B cell (primary cell): ENCODE results near the gene SELENOP. TPM values are rescaled to one million over a fixed set of nuclear protein-coding genes. Genes with fewer than 3 reads are reported as not detected.

Source experiments
- ATAC-seq: fragments of 200-7000 bp; cut with Tn5 transposase; one replicate; pipeline ENCODE4 v1.10.0; 2021; ENCODE audit warnings: low read depth, mild to moderate bottlenecking, moderate number of reproducible peaks, moderate library complexity
- CTCF ChIA-PET: fragments of 350-600 bp; sonication (Branson Sonifier 250); formaldehyde crosslinking; loops from one replicate; lab custom pipeline; 2021; ENCODE audit warnings: antibody characterized with exemption, inconsistent platforms; lab: Charles Lee
- POLR2A ChIA-PET: fragments of 350-600 bp; sonication (Branson Sonifier 250); formaldehyde crosslinking; loops from one replicate; lab custom pipeline; 2021; ENCODE audit warnings: antibody characterized with exemption; lab: Charles Lee
- DNase-seq: peaks from one replicate; pipeline ENCODE4 v3.0.0; 2013
- H2AFZ ChIP-seq: 2 replicates; pipeline ENCODE4 v1.6.1; 2012; ENCODE audit warnings: mild to moderate bottlenecking, low read depth, low read length; ENCODE audit not compliant: insufficient read depth, poor library complexity, severe bottlenecking
- H3K27ac ChIP-seq, 2 donors: 1 replicate in 1 of 2; 2 replicates in 1 of 2; pipeline ENCODE4 v1.5.1; 2012 to 2013; ENCODE audit warnings: low read length in 2 of 2, mild to moderate bottlenecking in 2 of 2, moderate library complexity in 1 of 2
- H3K27me3 ChIP-seq, 4 experiments: fragments of 200-600 bp in 1 of 4; sonication (generic) in 1 of 4; replicated peaks in 1 of 4; 1 replicate in 2 of 4; 2 replicates in 2 of 4; pipeline versions ENCODE4 v1.6.1 to v1.7.0; 2013 to 2016; ENCODE audit warnings: low read length in 3 of 4, mild to moderate bottlenecking in 2 of 4, mixed read lengths in 1 of 4, moderate library complexity in 1 of 4; ENCODE audit not compliant: insufficient read depth in 4 of 4, control insufficient read depth in 3 of 4; ENCODE audit errors: control extremely low read depth in 1 of 4
- H3K36me3 ChIP-seq, 2 experiments: replicated peaks in 1 of 2; 1 replicate in 1 of 2; 2 replicates in 1 of 2; pipeline versions ENCODE4 v1.6.1 to v1.7.1; 2013; ENCODE audit warnings: low read length in 1 of 2; ENCODE audit not compliant: insufficient read depth in 2 of 2, control insufficient read depth in 1 of 2; ENCODE audit errors: control extremely low read depth in 1 of 2, extremely low read depth in 1 of 2
- H3K4me1 ChIP-seq, 2 donors: fragments of 200-600 bp in 1 of 2; sonication (generic) in 1 of 2; 1 replicate in 1 of 2; 2 replicates in 1 of 2; pipeline versions ENCODE4 v1.5.1 to v1.6.1; 2013 to 2017; ENCODE audit warnings: low read length in 2 of 2; ENCODE audit not compliant: control insufficient read depth in 2 of 2, insufficient read depth in 2 of 2
- H3K4me2 ChIP-seq: replicated peaks from 2 replicates; pipeline ENCODE3; 2012; ENCODE audit warnings: mild to moderate bottlenecking, low read depth, low read length; ENCODE audit not compliant: poor library complexity, severe bottlenecking
- H3K4me3 ChIP-seq, 5 experiments: fragments of 200-600 bp in 1 of 5; sonication (generic) in 1 of 5; 1 replicate in 3 of 5; 2 replicates in 2 of 5; pipeline versions ENCODE4 v1.5.1 to v1.7.0; 2011 to 2016; ENCODE audit warnings: low read length in 4 of 5, mild to moderate bottlenecking in 4 of 5, low read depth in 2 of 5, control low read depth in 1 of 5, moderate library complexity in 1 of 5; ENCODE audit not compliant: insufficient read depth in 1 of 5; ENCODE audit errors: control extremely low read depth in 1 of 5, extremely low read depth in 1 of 5
- H3K79me2 ChIP-seq: fragments of 200-600 bp; sonication (generic); one replicate; pipeline ENCODE4 v1.6.0; 2016; ENCODE audit warnings: low read length; ENCODE audit not compliant: control insufficient read depth, insufficient read depth
- H3K9ac ChIP-seq: fragments of 200-600 bp; sonication (generic); 2 replicates; pipeline ENCODE4 v1.6.1; 2017; ENCODE audit warnings: mild to moderate bottlenecking, low read length, moderate library complexity
- H3K9me3 ChIP-seq, 3 donors: one replicate each; pipeline versions ENCODE4 v1.6.1 to v1.7.1; 2013; ENCODE audit warnings: low read length in 2 of 3; ENCODE audit not compliant: control insufficient read depth in 2 of 3, insufficient read depth in 1 of 3; ENCODE audit errors: control extremely low read depth in 1 of 3
- H4K20me1 ChIP-seq: 2 replicates; pipeline ENCODE4 v1.6.0; 2012; ENCODE audit warnings: mild to moderate bottlenecking, low read length; ENCODE audit not compliant: insufficient read depth, control insufficient read depth, poor library complexity, severe bottlenecking
- H3K27ac Mint-ChIP-seq: one replicate; pipeline ENCODE4 v1.8.0; 2021; ENCODE audit warnings: mixed read lengths
- H3K27me3 Mint-ChIP-seq: one replicate; pipeline ENCODE4 v1.8.0; 2021; ENCODE audit warnings: mixed read lengths
- H3K4me1 Mint-ChIP-seq: one replicate; pipeline ENCODE4 v1.8.0; 2021; ENCODE audit warnings: mixed read lengths
- H3K4me3 Mint-ChIP-seq: one replicate; pipeline ENCODE4 v1.8.0; 2021; ENCODE audit warnings: mixed read lengths
- H3K9me3 Mint-ChIP-seq: one replicate; pipeline ENCODE4 v1.8.0; 2022; ENCODE audit warnings: mixed read lengths; ENCODE audit not compliant: insufficient read depth
- EZH2 ChIP-seq: IDR thresholded peaks from 2 replicates; pipeline ENCODE4 v1.6.1; 2012; ENCODE audit warnings: borderline replicate concordance, low read depth, mild to moderate bottlenecking, moderate library complexity, low read length; ENCODE audit not compliant: insufficient read depth, poor library complexity, severe bottlenecking
- WGBS: methylation state at CpG from one replicate; pipeline ENCODE4 v1.1.5; 2013; ENCODE audit warnings: missing lambda C conversion rate; ENCODE audit not compliant: insufficient coverage; 5-methylcytosine and 5-hydroxymethylcytosine counted together
- intact Hi-C: fragments of 100-400 bp; cut with micrococcal nuclease; formaldehyde crosslinking; loops from one replicate; pipeline ENCODE4 v1.10.0; 2022
- polyA plus RNA-seq: library from polyadenylated mRNA; depleted of rRNA; stranded (reverse); fragments of >200 nt; gene quantifications from 2 replicates; pipeline ENCODE4 v1.2.3, GENCODE V29; 2012
- total RNA-seq, 2 donors: library from RNA; stranded (reverse); fragments of 120-200 nt in 1 of 2; gene quantifications; 1 replicate in 1 of 2; 2 replicates in 1 of 2; pipeline versions ENCODE4 v1.2.3 to v1.2.4, GENCODE V29; 2013 to 2022
- TF ChIP-seq, protein P1 (sequence below): fragments of 200-600 bp; IDR thresholded peaks from one replicate; pipeline ENCODE4 v1.8.0; 2022; ENCODE audit warnings: antibody characterized with exemption, mild to moderate bottlenecking

Gene SELENOP
- total and polyA plus RNA-seq, 2 donors (not counting 1 experiment from before 2014, with no cell fraction given) = 0.12 TPM; not detected in 1

DNA sequence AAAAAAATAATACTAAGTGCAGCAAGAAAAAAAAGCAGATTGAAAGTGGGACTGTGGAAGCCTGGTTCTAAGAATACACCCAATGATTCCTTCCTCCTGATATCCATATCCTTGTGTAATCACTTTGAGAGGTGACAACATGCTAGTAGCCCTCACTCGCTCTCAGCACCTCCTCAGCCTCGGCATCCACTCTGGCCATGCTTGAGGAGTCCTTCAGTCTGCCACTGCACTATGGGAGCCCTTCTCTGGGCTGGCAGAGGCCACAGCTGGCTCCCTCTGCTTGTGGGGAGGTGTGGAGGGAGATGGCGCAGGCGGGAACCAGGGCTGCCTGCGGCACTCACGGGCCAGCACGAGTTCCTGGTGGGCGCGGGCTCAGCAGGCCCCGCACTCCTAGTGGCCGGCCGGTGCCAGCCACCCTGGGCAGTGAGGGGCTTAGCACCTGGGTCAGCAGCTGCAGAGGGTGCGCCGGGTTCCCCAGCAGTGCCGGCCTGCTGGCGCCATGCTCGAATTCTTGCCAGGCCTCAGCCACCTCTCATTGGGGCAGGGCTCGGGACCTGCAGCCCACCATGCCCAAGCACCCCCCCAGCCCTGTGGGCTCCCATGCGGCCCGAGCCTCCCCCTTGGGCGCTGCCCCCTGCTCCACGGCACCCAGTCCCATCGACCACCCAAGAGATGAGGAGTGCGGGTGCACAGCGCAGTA lies 24.5 kb upstream of the SELENOP start:
- no peak overlapping the region for H3K4me3 Mint-ChIP-seq
- Histone ChIP-seq H3K27me3 (no peaks in the 10 kb centered on the region), H3K79me2 (no peaks in the 10 kb centered on the region), H3K9me3 (peaks cover 0 to 8% (median 2%) of the 10 kb centered on the region in 3 donors), H3K36me3 (no peaks in the 10 kb centered on the region), H3K4me2 (no peak overlapping the region), H3K4me3 (no peak overlapping the region), H4K20me1 (no peaks in the 10 kb centered on the region), H3K9ac (no peak overlapping the region), H3K27ac (no peak overlapping the region), H2AFZ (no peak overlapping the region), H3K4me1 (no peaks in the 10 kb centered on the region)
- ChIA-PET CTCF (interaction anchor here (0.7 kb wide), 1 partner anchor 19 kb away, joined by 3 read pairs; no protein-coding TSS in a partner anchor), POLR2A (no interaction called here)
- DNase-seq = no peak
- H3K27me3 Mint-ChIP-seq = peaks cover 10% of the 10 kb centered on the region
- 97% methylated on average over 24 of the region's 25 CpGs for WGBS
- no peaks in the 10 kb centered on the region for H3K9me3 Mint-ChIP-seq
- intact Hi-C loops = no loop called here
- no peak for TF ChIP-seq EZH2
- TF ChIP-seq, protein P1, sequence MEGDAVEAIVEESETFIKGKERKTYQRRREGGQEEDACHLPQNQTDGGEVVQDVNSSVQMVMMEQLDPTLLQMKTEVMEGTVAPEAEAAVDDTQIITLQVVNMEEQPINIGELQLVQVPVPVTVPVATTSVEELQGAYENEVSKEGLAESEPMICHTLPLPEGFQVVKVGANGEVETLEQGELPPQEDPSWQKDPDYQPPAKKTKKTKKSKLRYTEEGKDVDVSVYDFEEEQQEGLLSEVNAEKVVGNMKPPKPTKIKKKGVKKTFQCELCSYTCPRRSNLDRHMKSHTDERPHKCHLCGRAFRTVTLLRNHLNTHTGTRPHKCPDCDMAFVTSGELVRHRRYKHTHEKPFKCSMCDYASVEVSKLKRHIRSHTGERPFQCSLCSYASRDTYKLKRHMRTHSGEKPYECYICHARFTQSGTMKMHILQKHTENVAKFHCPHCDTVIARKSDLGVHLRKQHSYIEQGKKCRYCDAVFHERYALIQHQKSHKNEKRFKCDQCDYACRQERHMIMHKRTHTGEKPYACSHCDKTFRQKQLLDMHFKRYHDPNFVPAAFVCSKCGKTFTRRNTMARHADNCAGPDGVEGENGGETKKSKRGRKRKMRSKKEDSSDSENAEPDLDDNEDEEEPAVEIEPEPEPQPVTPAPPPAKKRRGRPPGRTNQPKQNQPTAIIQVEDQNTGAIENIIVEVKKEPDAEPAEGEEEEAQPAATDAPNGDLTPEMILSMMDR = no peak
- ATAC-seq = no peak
- no peak overlapping the region for H3K27ac Mint-ChIP-seq
- no peaks in the 10 kb centered on the region for H3K4me1 Mint-ChIP-seq

DNA sequence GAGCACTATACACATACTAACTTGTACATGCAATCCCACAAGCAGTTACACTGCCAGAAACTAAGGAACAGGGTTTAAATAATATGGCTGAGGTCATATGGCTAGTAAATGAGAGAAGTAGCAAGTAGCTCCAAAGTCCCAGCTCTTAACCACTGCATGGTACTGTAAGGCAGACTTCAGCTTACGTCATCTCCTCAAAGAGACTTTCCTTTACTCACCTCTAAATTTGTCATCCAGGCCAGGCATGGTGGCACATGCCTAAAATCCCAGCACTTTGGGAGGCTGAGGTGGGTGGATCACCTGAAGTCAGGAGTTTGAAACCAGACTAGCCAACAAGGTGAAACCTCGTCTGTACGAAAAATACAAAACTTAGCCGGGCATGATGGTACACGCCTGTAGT lies 20.4 kb upstream of the SELENOP start:
- peaks cover 0 to 8% (median 0%) of the 10 kb centered on the region in 3 donors for H3K9me3 ChIP-seq
- no peak overlapping the region for H2AFZ ChIP-seq
- peaks cover 0 to 4% (median 0%) of the 10 kb centered on the region in 4 experiments for H3K27me3 ChIP-seq
- H3K9ac ChIP-seq = no peak overlapping the region
- ChIA-PET CTCF (no interaction called here), POLR2A (no interaction called here)
- H3K36me3 ChIP-seq = no peaks in the 10 kb centered on the region
- no peak overlapping the region for H3K4me2 ChIP-seq
- TF ChIP-seq EZH2 = no peak
- TF ChIP-seq, protein P1 = no peak
- no peaks in the 10 kb centered on the region for H4K20me1 ChIP-seq
- intact Hi-C loops = no loop called here
- Mint-ChIP-seq H3K4me1 (no peaks in the 10 kb centered on the region), H3K27ac (no peak overlapping the region), H3K27me3 (peaks cover 7% of the 10 kb centered on the region), H3K4me3 (no peak overlapping the region), H3K9me3 (no peaks in the 10 kb centered on the region)
- no peak overlapping the region for H3K4me3 ChIP-seq
- H3K27ac ChIP-seq = no peak overlapping the region
- DNase-seq = no peak
- no peaks in the 10 kb centered on the region for H3K79me2 ChIP-seq
- ATAC-seq = no peak
- WGBS = 98% methylated on average over 4 of the region's 5 CpGs
- no peaks in the 10 kb centered on the region for H3K4me1 ChIP-seq
